Mucosa of descending colon (tissue), 3 donors: ENCODE measurements around the gene PRLH. TPM values are rescaled to one million over a fixed set of nuclear protein-coding genes. Genes with fewer than 3 reads are reported as not detected.
A peak's percentile ranks its signal among the peaks of the same experiment; 100 is the strongest.

Experiments
- ATAC-seq: fragments of 200-7000 bp; cut with Tn5 transposase; one replicate; pipeline ENCODE4 v1.9.1; 2020; ENCODE audit warnings: mild to moderate bottlenecking, moderate library complexity
- DNase-seq, 3 donors: peaks; one replicate each; pipeline ENCODE4 v3.0.0-alpha.2; 2020
- H3K36me3 ChIP-seq: fragments of 200-600 bp; one replicate; pipeline ENCODE4 v1.8.0; 2021; ENCODE audit warnings: low read depth, mild to moderate bottlenecking
- H3K4me1 ChIP-seq: fragments of 200-600 bp; one replicate; pipeline ENCODE4 v1.8.0; 2021; ENCODE audit warnings: low read depth, mild to moderate bottlenecking
- H3K4me3 ChIP-seq: fragments of 200-600 bp; one replicate; pipeline ENCODE4 v1.8.0; 2021; ENCODE audit warnings: mild to moderate bottlenecking
- H3K9me3 ChIP-seq: fragments of 200-600 bp; one replicate; pipeline ENCODE4 v1.8.0; 2021; ENCODE audit warnings: mild to moderate bottlenecking
- intact Hi-C, 2 donors: fragments of 100-400 bp; cut with DNase I in 1 of 2; cut with micrococcal nuclease in 1 of 2; formaldehyde crosslinking; loops; one replicate each; pipeline versions ENCODE4 v1.11.0 to v1.11.1; 2022; cut with DNase I, micrococcal nuclease
- total RNA-seq, 3 donors: library from RNA; stranded (reverse); fragmentation: NEBNext Ultra II Directional in 2 of 3; extraction: Animal tissue kit (Norgen Biotek cat#: 25700) in 2 of 3; gene quantifications; one replicate each; pipeline versions ENCODE4 v1.2.1 to v1.2.4, GENCODE V29; 2021 to 2023
- TF ChIP-seq, protein P1 (sequence below): fragments of 200-600 bp; IDR thresholded peaks from one replicate; pipeline ENCODE4 v1.8.0; 2022; ENCODE audit warnings: antibody characterized with exemption, mild to moderate bottlenecking
- donor health status: DM: no; HTN: no; CAD: no; lungs with moderate emphysema.
- donor health status: DM: no; HTN: no; CAD: no.
- donor health status: DM: no; HTN: yes; CAD: no.

Gene PRLH
- total RNA-seq, 3 donors from 2014 or later: not detected

DNA sequence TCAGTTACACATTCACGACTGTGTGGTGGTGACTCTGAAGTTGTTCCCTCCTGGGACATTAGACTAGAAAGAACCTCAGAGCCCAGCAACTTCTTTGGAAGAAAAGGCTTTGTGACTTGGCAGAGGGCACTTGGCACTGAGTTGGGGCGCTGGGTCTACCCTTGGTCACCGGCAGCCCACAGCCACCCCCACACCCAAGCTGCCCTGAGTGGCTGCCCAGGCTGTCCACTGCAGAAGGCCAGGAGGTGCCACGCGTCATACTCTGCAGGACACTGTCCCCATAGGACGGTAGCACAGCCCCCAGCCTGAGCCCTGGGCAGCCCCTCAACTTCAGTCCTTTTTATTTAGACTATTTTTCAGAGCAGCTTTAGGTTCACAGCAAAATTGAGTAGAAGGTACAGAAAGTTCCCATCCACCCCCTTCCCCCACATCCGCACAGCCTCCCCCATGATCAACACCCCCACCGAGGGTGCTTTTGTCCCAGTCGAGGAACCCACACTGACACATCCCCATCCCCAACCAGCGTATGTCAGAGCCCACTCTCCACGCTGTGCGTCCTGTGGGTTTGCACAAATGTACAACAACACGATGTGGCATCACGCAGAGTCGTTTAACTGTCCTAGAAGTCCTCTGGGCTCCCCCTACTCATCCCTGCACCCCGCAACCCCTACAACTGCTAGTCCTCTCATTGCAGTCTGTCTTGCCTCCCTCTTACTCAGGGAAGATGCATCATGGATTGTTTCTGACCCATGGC lies 1.1 kb downstream of the PRLH start:
- no peak for ATAC-seq
- H3K4me3 ChIP-seq: no peak overlapping the region
- DNase-seq: no peak
- no peaks in the 10 kb centered on the region for H3K36me3 ChIP-seq
- intact Hi-C loops: loop anchor here in 1 of 2 donors (5.0 kb wide), 1 partner anchor 50 kb away; no protein-coding TSS in a partner anchor
- H3K9me3 ChIP-seq: no peaks in the 10 kb centered on the region
- TF ChIP-seq, protein P1, sequence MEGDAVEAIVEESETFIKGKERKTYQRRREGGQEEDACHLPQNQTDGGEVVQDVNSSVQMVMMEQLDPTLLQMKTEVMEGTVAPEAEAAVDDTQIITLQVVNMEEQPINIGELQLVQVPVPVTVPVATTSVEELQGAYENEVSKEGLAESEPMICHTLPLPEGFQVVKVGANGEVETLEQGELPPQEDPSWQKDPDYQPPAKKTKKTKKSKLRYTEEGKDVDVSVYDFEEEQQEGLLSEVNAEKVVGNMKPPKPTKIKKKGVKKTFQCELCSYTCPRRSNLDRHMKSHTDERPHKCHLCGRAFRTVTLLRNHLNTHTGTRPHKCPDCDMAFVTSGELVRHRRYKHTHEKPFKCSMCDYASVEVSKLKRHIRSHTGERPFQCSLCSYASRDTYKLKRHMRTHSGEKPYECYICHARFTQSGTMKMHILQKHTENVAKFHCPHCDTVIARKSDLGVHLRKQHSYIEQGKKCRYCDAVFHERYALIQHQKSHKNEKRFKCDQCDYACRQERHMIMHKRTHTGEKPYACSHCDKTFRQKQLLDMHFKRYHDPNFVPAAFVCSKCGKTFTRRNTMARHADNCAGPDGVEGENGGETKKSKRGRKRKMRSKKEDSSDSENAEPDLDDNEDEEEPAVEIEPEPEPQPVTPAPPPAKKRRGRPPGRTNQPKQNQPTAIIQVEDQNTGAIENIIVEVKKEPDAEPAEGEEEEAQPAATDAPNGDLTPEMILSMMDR: no peak
- H3K4me1 ChIP-seq: peaks cover 8% of the 10 kb centered on the region

DNA sequence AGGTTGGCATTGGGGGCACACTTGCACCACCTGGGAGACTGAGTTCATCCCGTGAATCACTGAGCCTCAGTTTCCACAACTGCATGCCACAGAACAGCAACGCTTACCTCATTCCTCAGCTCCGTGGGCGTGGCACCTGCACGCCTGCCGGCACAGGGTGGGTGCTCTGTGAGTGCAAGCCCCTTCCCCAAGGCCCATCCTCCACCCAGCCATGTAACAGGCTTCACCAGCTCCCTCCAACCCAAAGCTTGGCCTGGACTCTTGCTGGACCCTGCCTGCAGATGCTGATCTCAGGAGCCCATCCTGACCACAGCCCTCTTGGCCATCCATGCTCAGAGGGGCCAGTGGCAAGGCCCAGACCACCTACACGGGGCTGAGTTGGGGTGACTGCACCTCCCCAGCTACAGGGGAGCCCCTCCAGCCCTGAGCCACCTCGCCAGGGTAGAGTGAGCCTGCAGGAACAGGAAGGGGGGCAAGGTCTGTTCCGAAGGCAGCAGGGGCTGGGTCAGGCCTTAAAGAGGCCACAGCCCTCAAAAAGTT lies 1.8 kb downstream of the PRLH start:
- ATAC-seq (no peak), DNase-seq (peak in 1 of 3 donors; percentile 13)
- Histone ChIP-seq H3K36me3 (no peaks in the 10 kb centered on the region), H3K4me1 (peaks cover 10% of the 10 kb centered on the region), H3K9me3 (no peaks in the 10 kb centered on the region), H3K4me3 (no peak overlapping the region)
- intact Hi-C loops: loop anchor here in 1 of 2 donors (5.0 kb wide), 1 partner anchor 51 kb away; no protein-coding TSS in a partner anchor
- TF ChIP-seq, protein P1: no peak

DNA sequence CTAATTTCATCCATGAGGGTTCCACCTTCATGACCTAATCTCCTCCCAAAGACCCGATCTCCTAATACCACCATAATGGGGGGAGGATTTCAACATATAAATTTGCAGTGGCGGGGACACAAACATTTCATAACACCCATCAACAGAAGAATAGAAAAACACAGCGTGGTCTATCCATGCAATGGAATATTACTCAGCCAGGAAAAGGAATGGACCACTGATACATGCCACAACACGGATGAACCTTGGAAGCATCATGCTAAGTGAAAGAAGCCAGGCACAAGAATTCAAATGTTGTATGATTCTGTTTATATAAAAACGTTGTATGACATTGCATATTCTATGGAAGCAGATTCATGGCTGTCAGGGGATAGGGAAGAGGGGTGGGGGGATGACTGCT lies 2.7 kb downstream of the PRLH start:
- H3K9me3 ChIP-seq: no peaks in the 10 kb centered on the region
- H3K4me1 ChIP-seq: peaks cover 10% of the 10 kb centered on the region
- ATAC-seq (no peak), DNase-seq (no peak)
- TF ChIP-seq, protein P1: no peak
- intact Hi-C loops: loop anchor here in 1 of 2 donors (5.0 kb wide), 1 partner anchor 52 kb away; no protein-coding TSS in a partner anchor
- no peaks in the 10 kb centered on the region for H3K36me3 ChIP-seq
- H3K4me3 ChIP-seq: no peak overlapping the region

DNA sequence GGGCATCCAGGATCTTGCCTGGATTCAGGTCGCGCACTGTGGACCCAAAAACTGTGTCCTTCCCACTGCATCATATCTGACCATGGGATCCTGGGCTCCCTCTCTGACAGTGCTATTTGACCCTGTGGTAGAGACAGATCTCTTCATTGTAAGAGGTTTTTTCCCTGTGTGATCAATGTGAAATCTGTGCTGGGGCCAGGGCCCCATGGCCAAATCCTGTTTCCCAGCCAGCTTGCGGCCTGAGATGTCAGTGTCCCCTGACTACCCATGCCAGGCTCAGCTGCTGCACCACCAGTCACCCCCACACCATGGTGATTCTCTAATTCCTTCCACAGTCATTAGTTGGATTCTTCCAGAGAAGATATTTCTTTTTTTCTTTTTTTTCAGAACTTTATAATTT lies 3.5 kb downstream of the PRLH start:
- DNase-seq: peak in 1 of 3 donors; percentile 6
- Histone ChIP-seq H3K9me3 (no peaks in the 10 kb centered on the region), H3K36me3 (no peaks in the 10 kb centered on the region), H3K4me3 (no peak overlapping the region), H3K4me1 (peaks cover 10% of the 10 kb centered on the region)
- intact Hi-C loops: loop anchor here in 1 of 2 donors (5.0 kb wide), 1 partner anchor 53 kb away; no protein-coding TSS in a partner anchor
- TF ChIP-seq, protein P1: no peak
- ATAC-seq: no peak

DNA sequence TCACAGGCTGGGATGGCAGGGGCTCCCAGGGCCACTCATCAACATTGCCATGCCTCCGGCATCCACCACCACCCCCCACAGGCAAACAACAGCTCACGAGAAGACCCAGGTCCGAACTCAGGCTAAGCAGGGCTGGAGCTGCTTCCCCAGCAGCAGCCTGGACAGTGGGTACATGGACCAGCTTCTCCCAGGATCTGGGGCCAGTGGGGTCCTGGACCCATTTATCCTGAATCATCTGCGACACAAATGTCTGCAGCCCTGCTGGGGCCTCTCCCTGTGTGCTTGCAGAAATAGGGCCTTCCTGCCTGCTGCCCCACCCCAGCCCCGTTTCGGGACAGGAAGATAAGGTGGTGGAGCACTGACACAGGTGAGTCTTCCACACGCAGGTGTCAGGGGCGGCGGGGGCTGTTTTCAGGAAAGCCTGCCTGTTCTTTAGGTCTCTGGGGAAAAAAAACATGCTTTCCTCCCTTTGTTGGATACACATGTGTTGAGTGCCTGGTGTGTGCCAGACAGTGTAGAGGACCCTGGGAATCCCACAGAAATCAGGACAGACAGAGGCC lies 4.5 kb downstream of the PRLH start:
- H3K4me3 ChIP-seq: no peak overlapping the region
- ATAC-seq: no peak
- no peaks in the 10 kb centered on the region for H3K36me3 ChIP-seq
- DNase-seq: peak in 1 of 3 donors; percentile 20
- no peaks in the 10 kb centered on the region for H3K9me3 ChIP-seq
- H3K4me1 ChIP-seq: peaks cover 10% of the 10 kb centered on the region
- TF ChIP-seq, protein P1: no peak
- intact Hi-C loops: no loop called here
